GM19397 (cell line): ENCODE measurements around the gene SAP30BP.

ENCODE experiments used
- ATAC-seq: cut with Tn5 transposase; IDR thresholded peaks from one replicate; pipeline ENCODE4 v1.9.1; 2021; ENCODE audit warnings: mild to moderate bottlenecking, moderate library complexity; ENCODE audit not compliant: unreplicated experiment

The SAP30BP gene

DNA sequence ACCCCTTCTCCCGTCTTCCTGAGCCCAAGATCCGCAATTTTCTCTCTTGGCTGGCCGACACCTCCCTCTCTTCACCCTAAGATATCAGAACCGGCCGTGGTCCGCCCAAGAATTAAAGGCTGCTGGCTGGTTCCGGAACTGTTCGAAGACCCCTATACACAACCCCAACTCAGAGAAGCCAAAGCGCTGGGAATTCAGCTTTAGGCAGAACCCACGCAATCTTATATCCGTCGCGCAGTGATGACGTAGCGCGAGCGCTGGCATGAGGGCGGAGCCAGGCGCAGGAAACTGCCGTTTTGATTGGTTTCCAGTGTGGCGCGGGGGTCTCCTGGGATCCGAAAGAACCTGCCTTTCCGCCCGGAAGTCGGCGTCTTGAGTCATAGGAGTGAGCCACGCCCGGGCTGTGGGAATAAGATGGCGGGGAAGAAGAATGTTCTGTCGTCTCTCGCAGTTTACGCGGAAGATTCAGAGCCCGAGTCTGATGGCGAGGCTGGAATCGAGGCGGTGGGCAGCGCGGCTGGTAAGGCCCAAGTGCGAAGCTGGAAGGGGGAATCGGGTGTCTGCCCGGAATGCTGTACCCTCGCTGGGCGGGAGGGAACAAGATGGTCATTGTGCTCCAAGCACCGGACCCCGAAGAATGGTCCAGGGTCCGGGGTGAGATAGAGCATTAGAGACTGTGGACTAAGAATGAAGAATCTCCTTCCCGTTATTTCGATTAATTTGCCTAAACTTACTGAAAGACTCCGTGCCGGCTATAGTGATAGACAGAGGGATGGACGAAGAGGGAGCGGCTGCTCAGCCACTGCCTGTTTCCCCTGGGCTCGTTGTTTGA, at the start of gene SAP30BP, which contains the start of gene RECQL5:
Gene SAP30BP, plus strand, starts transcription at position 380 of the 832 bp plus-strand sequence. Its CDS starts 35 bp downstream, at position 415.
Gene RECQL5, minus strand, starts transcription at position 196 of the 832 bp plus-strand sequence. CDS start 597 bp downstream, outside the sequence.
- peak; percentile 71 for ATAC-seq

DNA sequence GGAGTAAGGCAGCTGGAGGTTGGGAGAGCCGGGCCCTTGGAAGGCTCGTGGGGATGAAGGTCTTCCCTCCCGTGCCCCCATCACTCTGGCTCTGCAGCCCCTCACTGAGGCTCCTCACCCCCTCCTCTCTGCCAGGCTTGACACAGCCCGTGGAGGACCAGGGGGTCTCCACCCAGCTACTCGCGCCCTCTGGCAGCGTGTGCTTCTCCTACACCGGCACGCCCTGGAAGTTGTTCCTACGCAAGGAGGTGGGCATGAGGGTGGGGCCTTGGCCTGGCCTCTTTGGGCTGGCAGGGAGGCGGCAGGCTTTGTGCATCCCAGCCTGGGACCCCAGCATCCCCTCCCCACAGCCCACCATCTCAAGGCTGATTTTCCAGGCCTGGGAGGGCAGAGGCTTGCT, 49.5 kb upstream of the SAP30BP start:
- ATAC-seq: no peak

DNA sequence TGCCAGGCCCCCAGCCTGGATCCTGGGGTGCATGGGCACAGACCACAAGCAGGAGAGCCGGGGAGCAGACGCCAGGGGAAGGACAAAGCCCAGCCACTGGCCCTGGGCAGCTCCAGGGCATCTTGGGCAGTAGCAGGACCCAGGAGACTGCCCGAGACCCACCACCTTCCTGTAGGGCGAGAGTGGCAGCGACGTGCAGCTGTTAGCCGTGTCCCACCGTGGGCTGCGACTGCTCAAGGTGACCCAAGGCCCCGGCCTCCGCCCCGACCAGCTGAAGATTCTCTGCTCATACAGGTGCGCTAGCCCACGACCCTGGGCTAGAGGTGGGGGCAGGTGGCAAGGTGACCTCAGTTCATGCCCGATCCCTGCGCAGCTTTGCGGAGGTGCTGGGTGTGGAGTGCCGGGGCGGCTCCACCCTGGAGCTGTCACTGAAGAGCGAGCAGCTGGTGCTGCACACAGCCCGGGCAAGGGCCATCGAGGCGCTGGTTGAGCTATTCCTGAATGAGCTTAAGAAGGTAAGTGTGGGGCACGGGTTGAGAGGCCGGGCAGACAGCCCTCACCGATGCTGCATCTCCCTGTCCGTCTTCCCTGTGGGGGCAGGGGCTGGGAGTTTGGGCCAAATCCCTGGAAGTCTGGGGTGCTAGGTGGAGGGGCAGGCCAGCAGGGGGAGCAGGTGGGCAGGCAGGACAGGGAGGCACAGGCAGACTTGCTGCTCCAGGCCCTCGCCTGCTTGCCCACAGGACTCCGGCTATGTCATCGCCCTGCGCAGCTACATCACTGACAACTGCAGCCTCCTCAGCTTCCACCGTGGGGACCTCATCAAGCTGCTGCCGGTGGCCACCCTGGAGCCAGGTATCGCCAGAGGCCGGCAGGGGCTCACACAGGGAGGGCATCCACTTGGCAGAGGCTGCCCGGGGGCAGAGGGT, 47.4 kb upstream of the SAP30BP start:
- ATAC-seq: no peak

DNA sequence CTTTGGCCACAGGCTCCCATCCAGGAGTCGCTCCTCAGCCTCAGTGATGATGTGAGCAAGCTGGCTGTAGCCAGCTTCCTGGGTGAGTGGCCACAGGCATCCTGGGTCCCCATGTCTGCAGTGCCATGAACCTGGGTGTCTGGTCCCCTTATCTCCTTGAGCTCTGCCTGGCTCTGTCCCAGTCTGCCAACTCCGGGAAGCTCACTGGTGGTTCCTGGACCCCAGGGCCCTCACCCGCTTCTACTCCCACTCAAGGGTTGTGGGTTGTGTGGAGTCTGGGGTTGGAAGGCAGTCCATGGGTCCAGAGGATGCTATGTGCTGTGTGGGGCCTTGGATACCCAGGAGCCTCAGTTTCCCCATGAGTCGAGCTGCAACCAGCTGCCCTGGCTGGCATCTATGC, 45.6 kb upstream of the SAP30BP start:
- no peak for ATAC-seq

DNA sequence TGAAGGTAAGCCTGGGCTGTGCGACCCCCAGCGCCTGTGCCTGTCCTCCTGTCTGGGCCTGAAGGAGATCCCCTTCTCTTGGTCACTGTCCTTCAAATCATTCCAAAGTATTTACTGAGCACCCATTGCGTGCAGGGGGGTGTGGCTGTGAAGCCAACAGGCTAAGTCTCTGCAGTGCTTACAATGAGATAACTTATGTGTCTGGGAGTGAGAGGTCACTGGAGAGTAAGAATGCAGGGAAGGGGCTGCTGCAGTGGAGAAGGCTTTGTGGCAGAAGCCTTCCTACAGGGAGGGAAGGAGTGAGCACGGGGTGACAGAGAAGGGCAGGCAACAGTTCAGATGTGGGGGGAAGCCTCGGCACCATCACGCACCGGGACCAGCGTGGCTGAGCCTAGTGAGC, 45.1 kb upstream of the SAP30BP start:
- ATAC-seq: no peak

DNA sequence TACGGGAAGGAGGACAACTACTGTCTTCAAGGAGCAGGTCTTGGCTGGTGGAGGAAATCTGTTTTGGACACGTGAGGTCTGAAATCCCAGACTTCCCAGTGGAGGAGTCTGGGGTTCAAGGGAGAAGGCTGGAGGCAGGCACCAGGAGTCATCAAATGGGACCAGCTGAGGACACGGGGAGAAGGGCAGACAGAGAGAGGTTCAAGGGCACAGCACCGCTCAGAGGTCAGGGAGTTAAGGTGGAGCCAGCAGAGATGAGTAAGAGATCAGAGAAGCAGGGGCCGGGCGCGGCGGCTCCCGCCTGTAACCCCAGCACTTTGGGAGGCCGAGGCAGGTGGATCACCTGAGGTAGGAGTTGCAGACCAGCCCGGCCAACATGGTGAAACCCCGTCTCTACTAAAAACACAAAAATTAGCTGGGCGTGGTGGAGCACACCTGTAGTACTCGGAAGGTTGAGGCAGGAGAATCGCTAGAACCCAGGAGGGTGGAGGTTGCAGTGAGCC, 44.3 kb upstream of the SAP30BP start:
- ATAC-seq: no peak

DNA sequence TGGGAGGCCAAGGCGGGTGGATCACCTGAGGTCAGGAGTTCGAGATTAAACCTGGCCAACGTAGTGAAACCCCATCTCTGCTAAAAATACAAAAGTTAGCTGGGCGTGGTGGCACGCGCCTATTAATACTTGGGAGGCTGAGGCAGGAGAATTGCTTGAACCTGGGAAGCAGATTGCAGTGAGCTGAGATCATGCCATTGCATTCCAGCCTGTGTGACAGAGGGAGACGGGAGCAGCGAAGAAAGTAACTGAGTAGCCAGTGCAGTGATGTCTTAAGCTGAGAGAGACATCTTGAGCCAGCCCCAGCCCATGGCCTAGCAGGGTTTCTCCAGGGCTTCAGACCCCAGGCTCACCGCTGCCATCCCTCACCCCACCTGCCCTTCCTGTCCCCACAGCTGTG, 43.8 kb upstream of the SAP30BP start:
- ATAC-seq: no peak

DNA sequence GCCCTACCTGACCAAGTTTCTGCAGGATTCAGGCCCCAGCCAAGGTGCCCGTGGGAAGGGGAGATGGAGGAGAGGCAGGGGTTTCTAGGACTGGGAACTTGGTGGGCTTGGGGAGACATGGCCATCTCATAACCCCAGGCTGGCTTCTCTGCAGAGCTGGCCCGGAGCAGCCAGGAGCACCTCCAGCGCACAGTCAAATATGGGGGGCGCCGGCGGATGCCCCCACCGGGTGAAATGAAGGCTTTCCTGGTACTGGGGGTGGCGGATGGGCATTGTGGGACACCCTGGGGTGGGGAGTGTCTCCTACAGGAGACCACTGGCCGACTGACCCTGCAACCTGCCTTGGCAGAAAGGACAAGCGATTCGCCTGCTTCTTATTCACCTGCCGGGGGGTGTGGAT, 43.1 kb upstream of the SAP30BP start:
- no peak for ATAC-seq

DNA sequence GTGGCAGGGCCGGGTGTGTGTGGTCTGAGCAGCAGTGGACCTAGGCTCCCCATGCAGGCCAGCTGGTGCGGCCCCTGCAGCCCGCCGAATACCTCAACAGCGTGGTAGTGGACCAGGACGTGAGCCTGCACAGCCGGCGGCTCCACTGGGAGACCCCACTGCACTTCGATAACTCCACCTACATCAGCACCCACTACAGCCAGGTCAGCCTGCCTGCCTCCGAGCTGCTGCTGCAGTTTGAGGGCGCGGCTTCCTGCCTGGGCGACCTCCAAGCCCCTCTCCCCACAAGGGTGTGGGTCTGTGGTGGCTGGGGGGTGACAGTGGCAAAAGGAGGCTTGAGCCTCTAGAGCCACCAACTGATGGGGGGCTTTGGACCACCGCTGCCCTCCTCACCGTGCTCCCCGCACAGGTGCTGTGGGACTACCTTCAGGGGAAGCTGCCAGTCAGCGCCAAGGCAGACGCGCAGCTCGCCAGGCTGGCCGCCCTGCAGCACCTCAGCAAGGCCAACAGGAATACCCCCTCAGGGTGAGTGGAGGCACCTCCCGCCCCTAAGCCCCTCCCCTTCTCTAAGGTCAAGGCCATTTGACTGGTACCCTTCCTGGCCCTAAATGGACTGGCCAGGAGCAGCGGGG, 42.3 kb upstream of the SAP30BP start:
- no peak for ATAC-seq

DNA sequence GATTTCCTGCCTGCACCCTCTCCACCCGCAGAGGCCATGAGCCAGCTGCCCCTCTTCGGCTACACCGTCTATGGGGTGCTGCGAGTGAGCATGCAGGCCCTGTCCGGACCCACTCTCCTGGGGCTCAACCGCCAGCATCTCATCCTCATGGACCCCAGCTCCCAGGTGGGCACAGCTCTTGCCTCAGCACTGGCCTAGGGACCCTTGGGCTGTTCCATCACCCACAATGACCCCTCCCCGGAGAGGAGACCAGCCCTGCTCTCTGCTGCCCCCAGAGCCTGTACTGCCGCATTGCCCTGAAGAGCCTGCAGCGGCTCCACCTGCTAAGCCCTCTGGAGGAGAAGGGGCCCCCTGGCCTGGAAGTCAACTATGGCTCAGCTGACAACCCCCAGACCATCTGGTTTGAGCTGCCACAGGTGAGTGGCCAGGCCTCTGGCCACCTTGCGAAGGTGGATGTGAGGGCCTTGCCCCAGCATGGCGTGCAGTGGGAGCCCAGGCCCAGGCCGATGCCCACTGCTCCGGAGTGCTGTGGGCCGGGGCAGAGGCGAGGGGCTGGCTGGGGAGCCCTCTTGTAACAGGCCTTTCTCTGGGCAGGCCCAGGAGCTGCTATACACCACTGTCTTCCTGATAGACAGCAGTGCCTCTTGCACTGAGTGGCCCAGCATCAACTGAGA, 41.2 kb upstream of the SAP30BP start:
- no peak for ATAC-seq

DNA sequence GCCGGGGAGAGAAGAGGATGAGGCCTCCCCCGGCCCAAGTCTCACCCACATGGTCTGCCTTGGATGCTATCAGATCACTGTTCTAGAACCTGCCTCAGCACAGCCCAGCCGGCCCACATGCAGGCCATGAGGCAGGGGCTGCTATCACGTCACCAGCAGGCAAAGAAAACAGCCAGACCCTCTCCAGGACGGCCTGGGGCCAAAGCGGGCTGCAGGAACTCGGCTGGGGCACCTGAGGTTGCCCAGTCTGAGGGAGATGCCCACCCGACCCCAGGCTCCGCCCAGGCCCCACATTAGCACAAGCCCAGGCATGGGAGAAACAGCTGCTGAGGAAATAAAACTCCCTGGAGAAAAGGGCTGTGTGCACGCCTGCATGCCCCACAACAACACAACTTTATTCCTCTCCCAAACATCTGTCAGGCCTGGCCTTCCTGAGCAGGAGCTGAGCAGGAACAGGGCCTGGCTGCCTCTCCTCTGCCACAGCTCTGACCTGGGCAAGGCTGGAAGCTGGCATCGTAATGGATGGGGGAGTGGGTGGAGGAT, 40.6 kb upstream of the SAP30BP start:
- ATAC-seq: no peak

DNA sequence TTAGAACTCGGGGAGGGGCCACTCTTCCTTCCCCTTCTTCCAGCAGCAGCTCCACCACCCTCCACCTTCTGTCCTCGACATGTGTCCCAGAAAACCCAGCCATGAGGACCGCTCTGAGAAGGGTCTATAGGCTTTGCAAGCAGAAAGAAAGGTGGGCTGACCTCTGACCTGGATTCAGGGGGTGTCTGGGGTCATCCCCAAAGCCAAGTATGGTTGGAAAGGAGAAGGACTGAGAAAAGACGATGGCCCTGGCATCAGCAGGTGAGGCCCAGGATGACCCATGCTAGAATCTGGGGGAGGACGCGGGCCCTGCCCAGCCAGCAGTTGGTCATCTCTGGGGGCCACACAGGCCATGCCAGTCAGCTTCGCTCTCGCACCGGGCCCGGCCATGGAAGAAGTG, 40.0 kb upstream of the SAP30BP start:
- no peak for ATAC-seq

DNA sequence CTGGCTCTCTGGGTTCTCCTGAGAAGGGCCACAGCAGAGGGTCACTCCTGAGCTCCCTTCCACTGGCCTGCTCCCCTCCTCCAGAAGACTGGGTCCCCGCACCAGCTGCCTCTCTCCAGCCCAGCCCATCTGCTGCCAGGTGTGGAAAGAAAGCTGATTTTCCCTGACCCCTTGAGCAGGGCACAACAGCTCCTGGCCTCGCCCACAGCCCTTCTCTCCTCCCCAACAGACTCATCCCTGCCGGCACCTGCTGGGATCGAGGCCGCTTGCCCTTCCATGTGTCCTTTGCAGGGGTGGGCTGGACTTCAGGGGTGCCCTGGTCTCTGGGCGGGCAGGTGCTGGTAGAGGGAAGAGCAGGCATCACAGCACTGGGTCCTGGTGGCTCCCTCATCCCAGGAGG, 38.7 kb upstream of the SAP30BP start:
- ATAC-seq: no peak

DNA sequence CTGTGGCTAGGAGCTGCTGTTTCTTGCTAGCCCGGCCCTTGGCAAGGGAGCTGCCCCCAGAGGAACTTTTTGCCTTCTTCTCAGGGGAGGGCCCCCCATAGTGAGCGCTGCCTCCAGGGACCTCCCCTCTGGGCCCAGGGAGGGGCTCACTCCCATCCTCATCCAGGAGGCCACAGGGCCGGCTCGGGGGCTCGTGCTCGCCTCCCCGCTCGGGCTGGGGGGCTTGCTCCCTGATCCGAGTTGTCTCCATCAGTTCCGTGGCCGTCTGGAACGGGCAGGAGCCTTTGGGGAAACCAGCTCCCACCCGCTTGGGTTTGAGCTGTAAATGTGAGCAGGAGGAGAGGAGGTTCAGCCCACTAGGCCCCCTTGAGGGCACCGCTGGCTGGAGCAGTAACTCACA, 38.0 kb upstream of the SAP30BP start:
- no peak for ATAC-seq

DNA sequence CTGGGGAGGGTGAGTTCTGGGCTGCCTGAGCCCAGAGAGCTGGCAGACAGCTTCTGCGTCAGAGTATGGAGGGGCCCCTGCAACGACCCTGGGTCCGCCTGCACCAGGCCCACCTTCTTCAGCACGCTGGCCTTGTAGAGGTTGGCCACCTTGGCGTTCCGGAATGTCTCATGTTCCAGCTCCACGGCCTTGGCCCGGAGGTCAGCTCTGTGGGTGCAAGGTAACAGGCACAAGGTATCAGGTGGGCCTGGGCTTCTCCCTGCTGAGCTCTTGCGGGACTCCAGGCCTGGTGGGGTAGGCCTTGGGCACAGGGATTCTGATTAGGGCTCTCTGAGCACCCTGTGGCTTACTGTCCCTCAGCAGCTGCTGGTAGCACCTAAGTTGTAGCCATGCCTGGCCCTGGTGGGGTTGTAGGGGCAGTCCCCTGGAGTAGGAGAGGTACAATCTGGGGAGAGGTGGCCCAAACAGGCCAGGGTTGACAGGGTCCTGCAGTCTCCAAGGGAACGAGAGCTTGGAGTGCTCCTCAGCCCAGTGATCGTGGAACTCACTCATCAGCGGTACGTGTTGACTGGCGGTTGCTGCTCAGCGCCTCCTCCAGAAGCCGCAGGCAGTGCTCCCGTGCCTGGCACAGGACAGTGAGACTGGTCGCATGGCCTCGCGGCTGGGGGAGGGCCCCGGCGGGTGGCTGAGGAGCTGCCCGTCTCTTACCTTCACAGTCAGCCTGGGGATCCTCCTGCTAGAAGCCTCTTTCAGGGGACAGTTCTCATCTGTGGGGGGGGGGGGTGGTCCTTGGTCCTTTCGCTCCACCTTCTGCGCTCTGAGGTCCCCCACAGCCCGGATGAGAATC, 36.8 kb upstream of the SAP30BP start:
- ATAC-seq: no peak

DNA sequence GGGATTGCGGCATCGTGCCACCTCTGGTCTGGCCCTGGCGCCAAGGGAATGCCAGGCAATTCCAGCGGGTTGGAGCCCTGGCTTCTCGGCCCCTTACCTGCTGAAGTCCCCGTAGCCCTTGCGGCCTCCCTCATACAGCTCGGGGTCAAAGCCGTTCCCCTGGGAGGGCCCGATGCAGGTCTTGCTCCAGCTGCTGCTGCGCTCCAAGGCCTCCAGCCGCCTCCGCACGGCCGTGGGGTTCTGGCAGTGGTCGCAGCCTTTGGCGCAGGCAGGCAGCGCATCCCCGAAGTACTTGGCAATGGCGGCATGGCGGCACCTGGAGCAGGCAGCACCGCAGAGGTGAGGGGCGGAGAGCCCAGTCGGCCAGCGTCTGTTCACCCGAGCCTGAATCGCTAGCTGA, 35.8 kb upstream of the SAP30BP start:
- no peak for ATAC-seq

DNA sequence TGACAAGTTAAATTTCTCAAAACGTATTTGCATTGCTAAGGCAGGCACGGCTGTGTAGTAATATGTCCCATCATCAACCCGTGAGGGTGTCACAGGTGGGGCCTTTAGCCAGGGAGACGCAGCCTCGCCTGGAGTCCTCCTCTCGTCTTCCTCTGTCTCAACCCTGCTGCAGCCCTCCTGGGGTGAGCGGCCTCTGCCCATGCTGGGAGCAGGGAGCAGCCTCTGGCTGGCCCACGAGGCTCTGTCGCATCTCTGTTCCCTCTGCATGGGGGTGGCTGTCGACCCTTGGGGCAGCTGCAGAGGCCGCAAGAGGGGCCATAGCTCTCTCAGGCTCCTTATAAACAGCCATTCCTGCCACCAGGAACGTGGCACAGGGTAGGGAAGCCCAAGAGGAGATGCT, 34.7 kb upstream of the SAP30BP start:
- ATAC-seq: no peak

DNA sequence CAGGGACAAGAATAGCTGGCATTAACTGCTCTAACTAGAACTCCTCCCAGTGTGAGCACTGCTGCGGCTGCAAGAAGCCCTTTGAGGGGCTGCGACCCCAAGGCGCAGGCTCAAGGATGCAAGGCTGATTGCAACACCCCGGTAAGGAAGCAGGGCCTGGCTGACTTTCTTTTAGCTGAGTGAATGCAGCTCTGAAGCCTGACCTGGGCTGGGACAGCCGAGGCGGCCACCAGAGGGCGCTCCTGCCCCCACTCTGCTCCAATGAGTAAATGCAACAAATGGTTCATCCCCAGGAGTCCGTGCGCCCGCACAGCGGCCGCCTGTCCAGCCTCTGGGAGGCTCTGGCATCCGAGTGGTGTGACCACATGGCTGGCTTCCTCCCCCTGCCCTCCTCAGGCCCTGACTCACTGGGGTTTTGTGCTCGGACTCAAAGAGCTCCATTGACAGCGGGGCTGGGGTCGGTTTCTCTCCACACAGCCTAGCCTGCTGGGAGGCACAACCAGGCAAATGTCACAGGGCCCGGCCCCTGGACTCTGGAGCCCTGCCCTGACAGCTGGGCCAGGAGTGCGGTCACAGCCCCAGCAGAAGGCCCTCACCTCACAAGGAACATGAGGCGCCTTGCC, 34.2 kb upstream of the SAP30BP start, which contains the start of gene SMIM5:
Gene SMIM5, plus strand, starts transcription at position 572 of the 623 bp plus-strand sequence. CDS start 6,768 bp downstream, outside the sequence.
- ATAC-seq: peak; percentile 46
